ENCODE results near the gene PRDM16.

Gene PRDM16

GRCh38 chr1:3151456-3151855, 82.5 kb downstream of the PRDM16 start:
- no peaks in the 10 kb centered on the region for H3K36me3 Mint-ChIP-seq (ENCODE audit: low read depth)
- H3K27ac Mint-ChIP-seq: no peak overlapping the region
- no peaks in the 10 kb centered on the region for H3K9me3 Mint-ChIP-seq
- no peak overlapping the region for H3K4me3 Mint-ChIP-seq
- peaks cover 25% of the 10 kb centered on the region for H3K27me3 Mint-ChIP-seq
- no peaks in the 10 kb centered on the region for H3K4me1 Mint-ChIP-seq (ENCODE audit: low read depth)
- intact Hi-C loops (cut with micrococcal nuclease): no loop called here

- no peak overlapping the region for H3K27ac Mint-ChIP-seq
These were observed 83.1 kb downstream of the PRDM16 start for GRCh38 chr1:3152143-3152542.

GRCh38 chr1:3153197-3153596, 84.2 kb downstream of the PRDM16 start:
- H3K27me3 Mint-ChIP-seq: peaks cover 39% of the 10 kb centered on the region
- intact Hi-C loops (cut with micrococcal nuclease): no loop called here
- no peaks in the 10 kb centered on the region for H3K9me3 Mint-ChIP-seq
- H3K27ac Mint-ChIP-seq: no peak overlapping the region
- H3K4me3 Mint-ChIP-seq: no peak overlapping the region
- no peaks in the 10 kb centered on the region for H3K36me3 Mint-ChIP-seq (ENCODE audit: low read depth)
- no peaks in the 10 kb centered on the region for H3K4me1 Mint-ChIP-seq (ENCODE audit: low read depth)

More at GRCh38 chr1:3152143-3152542, 83.1 kb downstream of the PRDM16 start:
- Mint-ChIP-seq H3K9me3 (no peaks in the 10 kb centered on the region), H3K4me3 (no peak overlapping the region), H3K27me3 (peaks cover 32% of the 10 kb centered on the region), H3K36me3 (ENCODE audit: low read depth) (no peaks in the 10 kb centered on the region), H3K4me1 (ENCODE audit: low read depth) (no peaks in the 10 kb centered on the region)
- intact Hi-C loops (cut with micrococcal nuclease): no loop called here

GRCh38 chr1:3153902-3154795, 85.1 kb downstream of the PRDM16 start:
- H3K36me3 Mint-ChIP-seq (ENCODE audit: low read depth): no peaks in the 10 kb centered on the region
- no peak overlapping the region for H3K27ac Mint-ChIP-seq
- intact Hi-C loops (cut with micrococcal nuclease): no loop called here
- H3K4me1 Mint-ChIP-seq (ENCODE audit: low read depth): no peaks in the 10 kb centered on the region
- H3K27me3 Mint-ChIP-seq: peaks cover 42% of the 10 kb centered on the region
- no peak overlapping the region for H3K4me3 Mint-ChIP-seq
- no peaks in the 10 kb centered on the region for H3K9me3 Mint-ChIP-seq

- Mint-ChIP-seq H3K27ac (no peak overlapping the region), H3K36me3 (ENCODE audit: low read depth) (no peaks in the 10 kb centered on the region), H3K4me1 (ENCODE audit: low read depth) (no peaks in the 10 kb centered on the region), H3K4me3 (no peak overlapping the region), H3K27me3 (peaks cover 46% of the 10 kb centered on the region), H3K9me3 (no peaks in the 10 kb centered on the region)
- intact Hi-C loops (cut with micrococcal nuclease): no loop called here
These were observed 86.3 kb downstream of the PRDM16 start for GRCh38 chr1:3155056-3155925.

- Mint-ChIP-seq H3K27me3 (peaks cover 52% of the 10 kb centered on the region), H3K36me3 (ENCODE audit: low read depth) (no peaks in the 10 kb centered on the region), H3K27ac (no peak overlapping the region), H3K4me3 (no peak overlapping the region), H3K9me3 (no peaks in the 10 kb centered on the region), H3K4me1 (ENCODE audit: low read depth) (no peaks in the 10 kb centered on the region)
- intact Hi-C loops (cut with micrococcal nuclease): no loop called here
These were observed 86.9 kb downstream of the PRDM16 start for GRCh38 chr1:3155926-3156220.

- no peaks in the 10 kb centered on the region for H3K36me3 Mint-ChIP-seq (ENCODE audit: low read depth)
- H3K4me1 Mint-ChIP-seq (ENCODE audit: low read depth): no peaks in the 10 kb centered on the region
- H3K27ac Mint-ChIP-seq: no peak overlapping the region
- intact Hi-C loops (cut with micrococcal nuclease): no loop called here
- peaks cover 62% of the 10 kb centered on the region for H3K27me3 Mint-ChIP-seq
- H3K9me3 Mint-ChIP-seq: no peaks in the 10 kb centered on the region
- no peak overlapping the region for H3K4me3 Mint-ChIP-seq
These were observed 87.9 kb downstream of the PRDM16 start for GRCh38 chr1:3156936-3157335.

- Mint-ChIP-seq H3K27ac (no peak overlapping the region), H3K9me3 (no peaks in the 10 kb centered on the region), H3K4me1 (ENCODE audit: low read depth) (no peaks in the 10 kb centered on the region), H3K27me3 (peaks cover 70% of the 10 kb centered on the region), H3K4me3 (no peak overlapping the region), H3K36me3 (ENCODE audit: low read depth) (no peaks in the 10 kb centered on the region)
- intact Hi-C loops (cut with micrococcal nuclease): no loop called here
These were observed 89.3 kb downstream of the PRDM16 start for GRCh38 chr1:3158347-3158746.

- Mint-ChIP-seq H3K4me1 (ENCODE audit: low read depth) (no peaks in the 10 kb centered on the region), H3K27ac (no peak overlapping the region), H3K9me3 (no peaks in the 10 kb centered on the region), H3K36me3 (ENCODE audit: low read depth) (no peaks in the 10 kb centered on the region), H3K4me3 (no peak overlapping the region), H3K27me3 (peaks cover 68% of the 10 kb centered on the region)
- intact Hi-C loops (cut with micrococcal nuclease): no loop called here
These were observed 90.1 kb downstream of the PRDM16 start for GRCh38 chr1:3159121-3159520.

- Mint-ChIP-seq H3K4me1 (ENCODE audit: low read depth) (no peaks in the 10 kb centered on the region), H3K9me3 (no peaks in the 10 kb centered on the region), H3K36me3 (ENCODE audit: low read depth) (no peaks in the 10 kb centered on the region), H3K4me3 (no peak overlapping the region), H3K27ac (no peak overlapping the region), H3K27me3 (peaks cover 59% of the 10 kb centered on the region)
- intact Hi-C loops (cut with micrococcal nuclease): no loop called here
These were observed 91.0 kb downstream of the PRDM16 start for GRCh38 chr1:3159996-3160395.

- Mint-ChIP-seq H3K27ac (no peak overlapping the region), H3K27me3 (peaks cover 52% of the 10 kb centered on the region), H3K4me1 (ENCODE audit: low read depth) (no peaks in the 10 kb centered on the region), H3K4me3 (no peak overlapping the region), H3K9me3 (no peaks in the 10 kb centered on the region), H3K36me3 (ENCODE audit: low read depth) (no peaks in the 10 kb centered on the region)
- intact Hi-C loops (cut with micrococcal nuclease): no loop called here
These were observed 91.7 kb downstream of the PRDM16 start for GRCh38 chr1:3160647-3161145.

GRCh38 chr1:3161176-3161840, 92.3 kb downstream of the PRDM16 start:
- Mint-ChIP-seq H3K36me3 (ENCODE audit: low read depth) (no peaks in the 10 kb centered on the region), H3K4me3 (no peak overlapping the region), H3K27ac (no peak overlapping the region), H3K4me1 (ENCODE audit: low read depth) (no peaks in the 10 kb centered on the region), H3K27me3 (peaks cover 46% of the 10 kb centered on the region), H3K9me3 (no peaks in the 10 kb centered on the region)
- intact Hi-C loops (cut with micrococcal nuclease): no loop called here

- no peak overlapping the region for H3K4me3 Mint-ChIP-seq
- H3K9me3 Mint-ChIP-seq: no peaks in the 10 kb centered on the region
- intact Hi-C loops (cut with micrococcal nuclease): no loop called here
- H3K4me1 Mint-ChIP-seq (ENCODE audit: low read depth): no peaks in the 10 kb centered on the region
- H3K27ac Mint-ChIP-seq: no peak overlapping the region
- H3K36me3 Mint-ChIP-seq (ENCODE audit: low read depth): no peaks in the 10 kb centered on the region
- peaks cover 35% of the 10 kb centered on the region for H3K27me3 Mint-ChIP-seq
These were observed 93.4 kb downstream of the PRDM16 start for GRCh38 chr1:3162322-3162882.

All from dendritic cell treated with granulocyte-macrophage colony-stimulating factor and Interleukin-4, amounts not matched to agents 40 ng/mL and 50 ng/mL, for 4 days (primary cell).